ENCODE results near the gene PTMA.

PTMA gene

GRCh38 chr2:231720987-231721966 is 13.0 kb downstream of the PTMA start:
- TF ChIP-seq TAF1 (IDR thresholded peaks at IDR 0.05; ENCODE audit: borderline replicate concordance, insufficient read depth, low read length), result no peak

DNA sequence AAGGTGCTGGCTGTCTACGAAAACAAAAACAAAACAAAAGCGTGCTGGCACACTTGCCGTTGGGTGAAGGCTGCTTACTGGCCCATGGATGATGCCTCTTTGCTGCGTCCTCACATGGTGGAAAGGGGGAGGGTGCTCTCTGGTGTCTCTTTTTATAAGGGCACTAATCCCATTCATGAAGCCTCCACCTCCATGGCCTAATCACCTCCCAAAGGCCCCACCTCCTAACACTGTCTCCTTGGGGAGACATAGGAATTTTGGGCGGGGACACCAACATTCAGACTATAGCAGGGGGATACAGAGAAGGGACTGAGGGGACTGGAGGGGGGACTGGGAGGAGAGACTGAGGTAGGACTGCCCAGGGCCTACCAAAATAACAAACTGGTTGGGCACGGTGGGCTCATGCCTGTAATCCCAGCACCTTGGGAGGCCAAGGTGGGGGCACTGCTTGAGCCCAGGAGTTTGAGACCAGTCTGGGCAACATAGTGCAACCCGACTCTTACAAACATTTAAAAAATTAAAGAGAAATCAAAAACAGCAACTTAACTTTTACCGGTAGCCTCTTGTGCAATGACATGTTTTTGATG is 14.5 kb downstream of the PTMA start:
- TF ChIP-seq TAF1 (IDR thresholded peaks at IDR 0.05; ENCODE audit: borderline replicate concordance, insufficient read depth, low read length), result no peak
- no peak for TF ChIP-seq FOXP2 (optimal IDR thresholded peaks at IDR 0.05; ENCODE audit: borderline replicate concordance, extremely low read depth, extremely low read length, insufficient read depth)
- no peak for TF ChIP-seq POLR2AphosphoS5 (IDR thresholded peaks at IDR 0.05; ENCODE audit: low read depth, low read length)
- no peak for TF ChIP-seq REST (IDR thresholded peaks at IDR 0.05; ENCODE audit: insufficient read depth in 1 of 2, low read depth in 2 of 2, low read length in 2 of 2)

DNA sequence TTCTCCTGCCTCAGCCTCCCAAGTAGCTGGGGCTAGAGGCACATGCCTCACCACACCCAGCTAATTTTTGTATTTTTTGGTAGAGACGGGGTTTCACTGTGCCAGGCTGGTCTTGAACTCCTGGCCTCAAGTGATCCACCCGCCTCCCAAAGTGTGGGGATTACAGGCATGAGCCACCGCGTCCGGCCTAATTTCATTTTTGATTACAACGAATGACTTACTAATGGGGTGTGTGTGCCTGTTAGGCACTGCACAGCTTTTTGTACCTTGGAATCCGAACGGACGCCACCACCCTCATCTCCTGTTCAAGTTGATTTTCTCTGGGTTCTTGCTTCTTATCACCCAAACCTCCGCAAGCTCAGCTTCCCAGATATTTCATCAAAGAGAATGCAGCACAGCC is 17.2 kb downstream of the PTMA start:
- TF ChIP-seq REST (IDR thresholded peaks at IDR 0.05; ENCODE audit: insufficient read depth in 1 of 2, low read depth in 2 of 2, low read length in 2 of 2) (no peak), TAF1 (IDR thresholded peaks at IDR 0.05; ENCODE audit: borderline replicate concordance, insufficient read depth, low read length) (no peak), SIN3A (IDR thresholded peaks at IDR 0.05; ENCODE audit: borderline replicate concordance, insufficient read depth, low read length) (no peak), POLR2AphosphoS5 (IDR thresholded peaks at IDR 0.05; ENCODE audit: low read depth, low read length) (no peak), FOXP2 (optimal IDR thresholded peaks at IDR 0.05; ENCODE audit: borderline replicate concordance, extremely low read depth, extremely low read length, insufficient read depth) (no peak)

GRCh38 chr2:231726276-231726675 is 18.0 kb downstream of the PTMA start:
- TF ChIP-seq TAF1 (IDR thresholded peaks at IDR 0.05; ENCODE audit: borderline replicate concordance, insufficient read depth, low read length) (no peak), POLR2AphosphoS5 (IDR thresholded peaks at IDR 0.05; ENCODE audit: low read depth, low read length) (no peak), FOXP2 (optimal IDR thresholded peaks at IDR 0.05; ENCODE audit: borderline replicate concordance, extremely low read depth, extremely low read length, insufficient read depth) (no peak), REST (IDR thresholded peaks at IDR 0.05; ENCODE audit: insufficient read depth in 1 of 2, low read depth in 2 of 2, low read length in 2 of 2) (no peak), SIN3A (IDR thresholded peaks at IDR 0.05; ENCODE audit: borderline replicate concordance, insufficient read depth, low read length) (no peak)

- no peak for TF ChIP-seq FOXP2 (optimal IDR thresholded peaks at IDR 0.05; ENCODE audit: borderline replicate concordance, extremely low read depth, extremely low read length, insufficient read depth)
- TF ChIP-seq TAF1 (IDR thresholded peaks at IDR 0.05; ENCODE audit: borderline replicate concordance, insufficient read depth, low read length), result no peak
- TF ChIP-seq REST (IDR thresholded peaks at IDR 0.05; ENCODE audit: insufficient read depth in 1 of 2, low read depth in 2 of 2, low read length in 2 of 2), result no peak
- no peak for TF ChIP-seq SIN3A (IDR thresholded peaks at IDR 0.05; ENCODE audit: borderline replicate concordance, insufficient read depth, low read length)
- TF ChIP-seq POLR2AphosphoS5 (IDR thresholded peaks at IDR 0.05; ENCODE audit: low read depth, low read length), result no peak
Measured at GRCh38 chr2:231727621-231728020, 19.3 kb downstream of the PTMA start.
